Endothelial cell (in vitro differentiated cells): ENCODE results near the gene GALNT16. TPM values are rescaled to one million over a fixed set of nuclear protein-coding genes. Genes with fewer than 3 reads are reported as not detected.

Experiments
- DNase-seq: peaks from one replicate; pipeline ENCODE4 v3.0.0; 2021; ENCODE audit warnings: low spot score
- H3K27ac Mint-ChIP-seq: one replicate; pipeline ENCODE4 v1.8.0; 2021; ENCODE audit warnings: mixed read lengths, inconsistent platforms; ENCODE audit not compliant: unreplicated experiment
- H3K27me3 Mint-ChIP-seq: one replicate; pipeline ENCODE4 v1.8.0; 2021; ENCODE audit warnings: mild to moderate bottlenecking, moderate library complexity, mixed read lengths, inconsistent platforms; ENCODE audit not compliant: unreplicated experiment
- H3K36me3 Mint-ChIP-seq: one replicate; pipeline ENCODE4 v1.8.0; 2021; ENCODE audit warnings: mild to moderate bottlenecking, low read depth, mixed read lengths, inconsistent platforms; ENCODE audit not compliant: unreplicated experiment
- H3K4me1 Mint-ChIP-seq: one replicate; pipeline ENCODE4 v1.8.0; 2021; ENCODE audit warnings: mild to moderate bottlenecking, mixed read lengths, inconsistent platforms; ENCODE audit not compliant: unreplicated experiment
- H3K4me3 Mint-ChIP-seq: one replicate; pipeline ENCODE4 v1.8.0; 2021; ENCODE audit warnings: mild to moderate bottlenecking, mixed read lengths, inconsistent platforms; ENCODE audit not compliant: unreplicated experiment
- H3K9me3 Mint-ChIP-seq: one replicate; pipeline ENCODE4 v1.8.0; 2021; ENCODE audit warnings: mixed read lengths, inconsistent platforms; ENCODE audit not compliant: unreplicated experiment
- total RNA-seq: library from RNA; stranded (reverse); fragmentation: NEBNext Ultra II Directional; extraction: Animal tissue kit (Norgen Biotek cat#: 25700); gene quantifications from one replicate; pipeline ENCODE4 v1.2.1, GENCODE V29; 2021; ENCODE audit not compliant: unreplicated experiment
- TF ChIP-seq, protein P1 (sequence below): fragments of 200-600 bp; sonication (generic); IDR thresholded peaks from one replicate; pipeline ENCODE4 v1.5.0; 2021; ENCODE audit warnings: antibody characterized with exemption; ENCODE audit not compliant: unreplicated experiment

GALNT16 gene
- total RNA-seq, 1 donor from 2014 or later: 2.8 TPM

DNA sequence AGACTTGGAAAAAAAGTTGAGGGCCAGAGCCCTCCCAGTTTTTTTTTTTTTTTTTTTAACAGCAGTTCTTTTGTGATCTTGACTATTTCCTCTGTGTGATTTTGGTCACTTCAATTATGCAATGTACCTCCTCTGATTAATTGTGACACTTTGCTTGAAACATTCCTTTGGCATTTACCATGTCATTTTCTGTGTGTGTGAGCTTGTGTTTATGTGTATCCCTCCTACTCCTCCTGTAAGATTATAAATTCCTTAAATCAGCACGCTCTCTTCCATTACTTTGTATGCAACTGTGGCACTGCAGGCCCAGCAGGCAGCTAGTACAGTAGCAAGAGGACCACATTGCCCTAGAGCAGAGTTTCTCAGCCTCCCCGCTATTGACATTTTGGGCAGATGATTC, 33.2 kb upstream of the GALNT16 start:
- no peak for DNase-seq
- Mint-ChIP-seq H3K27me3 (no peaks in the 10 kb centered on the region), H3K9me3 (no peaks in the 10 kb centered on the region), H3K36me3 (no peaks in the 10 kb centered on the region), H3K27ac (no peak overlapping the region), H3K4me1 (peaks cover 8% of the 10 kb centered on the region), H3K4me3 (no peak overlapping the region)
- TF ChIP-seq, protein P1, sequence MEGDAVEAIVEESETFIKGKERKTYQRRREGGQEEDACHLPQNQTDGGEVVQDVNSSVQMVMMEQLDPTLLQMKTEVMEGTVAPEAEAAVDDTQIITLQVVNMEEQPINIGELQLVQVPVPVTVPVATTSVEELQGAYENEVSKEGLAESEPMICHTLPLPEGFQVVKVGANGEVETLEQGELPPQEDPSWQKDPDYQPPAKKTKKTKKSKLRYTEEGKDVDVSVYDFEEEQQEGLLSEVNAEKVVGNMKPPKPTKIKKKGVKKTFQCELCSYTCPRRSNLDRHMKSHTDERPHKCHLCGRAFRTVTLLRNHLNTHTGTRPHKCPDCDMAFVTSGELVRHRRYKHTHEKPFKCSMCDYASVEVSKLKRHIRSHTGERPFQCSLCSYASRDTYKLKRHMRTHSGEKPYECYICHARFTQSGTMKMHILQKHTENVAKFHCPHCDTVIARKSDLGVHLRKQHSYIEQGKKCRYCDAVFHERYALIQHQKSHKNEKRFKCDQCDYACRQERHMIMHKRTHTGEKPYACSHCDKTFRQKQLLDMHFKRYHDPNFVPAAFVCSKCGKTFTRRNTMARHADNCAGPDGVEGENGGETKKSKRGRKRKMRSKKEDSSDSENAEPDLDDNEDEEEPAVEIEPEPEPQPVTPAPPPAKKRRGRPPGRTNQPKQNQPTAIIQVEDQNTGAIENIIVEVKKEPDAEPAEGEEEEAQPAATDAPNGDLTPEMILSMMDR: no peak

DNA sequence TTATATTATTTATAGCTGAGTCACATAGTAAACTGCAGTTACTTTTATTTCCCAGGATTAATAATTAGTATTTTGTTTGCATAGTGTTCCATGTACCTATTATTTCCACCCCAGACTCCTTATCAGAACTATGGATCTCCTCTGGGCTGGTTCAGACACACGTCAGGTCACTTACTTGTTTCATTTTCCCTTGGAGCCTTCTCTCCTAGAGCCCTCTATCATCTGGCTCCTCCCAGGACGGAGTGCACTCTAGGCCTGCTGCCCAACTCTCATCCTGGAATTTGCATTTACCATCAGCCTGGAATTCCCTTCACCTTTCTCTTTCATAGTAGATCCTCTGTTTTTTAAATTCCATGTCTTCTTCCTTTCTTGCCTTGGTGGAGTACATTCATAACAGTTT, 28.5 kb upstream of the GALNT16 start:
- Mint-ChIP-seq H3K27me3 (peaks cover 2% of the 10 kb centered on the region), H3K27ac (no peak overlapping the region), H3K4me1 (peaks cover 3% of the 10 kb centered on the region), H3K36me3 (peaks cover 7% of the 10 kb centered on the region), H3K4me3 (no peak overlapping the region), H3K9me3 (no peaks in the 10 kb centered on the region)
- TF ChIP-seq, protein P1: no peak
- DNase-seq: no peak

DNA sequence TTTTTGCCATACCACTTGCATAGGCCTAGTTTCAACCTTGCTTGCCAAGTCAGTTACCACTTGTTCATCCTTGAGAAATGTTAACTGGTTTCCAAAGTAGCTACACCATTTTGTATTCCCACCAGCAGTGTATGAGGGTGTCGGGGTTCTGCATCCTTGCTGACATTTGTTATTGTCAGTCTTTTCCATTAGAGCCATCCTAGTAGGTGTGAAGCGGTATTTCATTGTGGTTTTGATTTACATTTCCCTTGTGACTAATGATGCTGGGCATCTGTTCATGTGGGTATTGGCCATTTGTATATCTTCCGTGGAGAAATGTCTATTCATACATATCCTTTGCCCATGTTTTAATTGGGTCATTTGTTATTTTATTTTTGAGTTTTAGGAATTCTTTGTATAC, 27.6 kb upstream of the GALNT16 start:
- H3K27me3 Mint-ChIP-seq: peaks cover 2% of the 10 kb centered on the region
- TF ChIP-seq, protein P1: no peak
- no peaks in the 10 kb centered on the region for H3K4me1 Mint-ChIP-seq
- H3K27ac Mint-ChIP-seq: no peak overlapping the region
- peaks cover 13% of the 10 kb centered on the region for H3K36me3 Mint-ChIP-seq
- no peak for DNase-seq
- H3K9me3 Mint-ChIP-seq: no peaks in the 10 kb centered on the region
- H3K4me3 Mint-ChIP-seq: no peak overlapping the region

DNA sequence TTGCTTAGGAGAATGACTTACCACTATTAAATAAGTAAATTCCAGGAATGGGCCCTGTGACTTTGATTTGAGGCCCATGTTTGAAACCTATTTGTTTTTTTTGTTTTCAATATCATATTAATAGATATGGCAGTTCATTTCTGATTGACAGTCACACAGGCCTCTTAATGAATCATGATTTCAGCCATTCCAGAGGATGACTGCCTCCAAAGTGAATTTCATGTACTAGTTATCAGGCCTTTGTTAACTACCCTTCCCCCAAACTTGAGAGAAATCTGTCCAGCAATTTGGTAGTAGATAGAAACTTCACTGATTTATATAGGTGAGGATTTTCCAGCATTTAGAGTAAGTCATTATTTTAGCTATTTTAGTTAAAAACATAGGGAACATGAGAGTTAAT, 25.9 kb upstream of the GALNT16 start:
- H3K36me3 Mint-ChIP-seq: peaks cover 19% of the 10 kb centered on the region
- DNase-seq: no peak

DNA sequence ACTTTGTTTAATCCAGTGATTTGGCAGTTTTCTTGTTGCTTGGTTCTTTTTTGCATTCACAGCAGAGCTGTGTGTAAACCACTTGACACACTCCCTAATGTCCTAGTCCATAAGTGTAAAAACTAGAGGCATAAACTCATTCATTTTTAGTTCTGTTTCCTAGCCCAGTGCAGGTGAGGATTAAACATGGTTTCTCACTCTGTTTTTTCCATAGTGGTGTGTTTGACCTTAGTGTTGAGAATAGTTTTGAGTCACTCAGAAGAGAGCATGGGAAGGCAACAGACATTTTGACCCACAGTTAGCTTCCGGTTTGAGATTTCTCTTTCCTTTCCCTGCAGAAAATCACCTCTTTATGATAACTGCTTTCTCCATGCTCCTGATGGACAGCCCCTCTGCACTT, 24.2 kb upstream of the GALNT16 start:
- no peaks in the 10 kb centered on the region for H3K9me3 Mint-ChIP-seq
- H3K4me3 Mint-ChIP-seq: peak overlapping the region; percentile 14
- TF ChIP-seq, protein P1: no peak
- no peaks in the 10 kb centered on the region for H3K4me1 Mint-ChIP-seq
- peaks cover 24% of the 10 kb centered on the region for H3K36me3 Mint-ChIP-seq
- H3K27ac Mint-ChIP-seq: no peak overlapping the region
- no peak for DNase-seq
- H3K27me3 Mint-ChIP-seq: peaks cover 2% of the 10 kb centered on the region

More for the DNA sequence above, 25.9 kb upstream of the GALNT16 start:
- Mint-ChIP-seq H3K27me3 (peaks cover 2% of the 10 kb centered on the region), H3K9me3 (no peaks in the 10 kb centered on the region), H3K27ac (no peak overlapping the region), H3K4me1 (no peaks in the 10 kb centered on the region), H3K4me3 (no peak overlapping the region)
- TF ChIP-seq, protein P1: no peak
